A549 (cell line): Measurements from ENCODE around the gene NBPF1.
"Not testable (repeated sequence)": the region's sequence is repeated elsewhere in the genome, so short reads cannot be mapped to it uniquely, and the experiment has no call there.

Source experiments
- CEBPB ChIP-seq, 2 experiments: fragments of >200 bp in 1 of 2; sonication (Bioruptor Twin) in 1 of 2; formaldehyde crosslinking in 1 of 2; IDR thresholded peaks; 2 replicates each; pipeline ENCODE4 v1.6.1; 2012 to 2016
- CHD4 ChIP-seq: fragments of 200-600 bp; sonication (generic); IDR thresholded peaks from 2 replicates; pipeline ENCODE4 v1.6.1; 2016; ENCODE audit warnings: antibody characterized with exemption, mild to moderate bottlenecking, borderline replicate concordance
- CTCF ChIP-seq: fragments of >200 bp; sonication (Bioruptor Twin); formaldehyde crosslinking; IDR thresholded peaks from 3 replicates; pipeline ENCODE4 v1.5.1; 2016
- EP300 ChIP-seq, 2 experiments: fragments of >200 bp; sonication (Bioruptor Twin); formaldehyde crosslinking; IDR thresholded peaks; 2 replicates in 1 of 2; 3 replicates in 1 of 2; pipeline ENCODE4 v1.6.1; 2016 to 2017
- ESRRA ChIP-seq: fragments of 150-350 bp; IDR thresholded peaks from 2 replicates; pipeline ENCODE4 v1.6.1; 2014; ENCODE audit warnings: mild to moderate bottlenecking, low read length, borderline replicate concordance
- GATA3 ChIP-seq: IDR thresholded peaks from 2 replicates; pipeline ENCODE4 v1.6.1; 2012; ENCODE audit warnings: borderline replicate concordance
- HDAC2 ChIP-seq: fragments of 200-600 bp; sonication (generic); IDR thresholded peaks from 2 replicates; pipeline ENCODE4 v1.6.1; 2016
- JUN ChIP-seq, 2 experiments: fragments of >200 bp; sonication (Bioruptor Twin); formaldehyde crosslinking; IDR thresholded peaks; 2 replicates in 1 of 2; 3 replicates in 1 of 2; pipeline ENCODE4 v1.6.1; 2016 to 2017
- MAZ ChIP-seq: fragments of 150-350 bp; IDR thresholded peaks from 2 replicates; pipeline ENCODE4 v1.6.1; 2014; ENCODE audit warnings: antibody characterized with exemption, low read depth, low read length, borderline replicate concordance
- NR3C1 ChIP-seq: fragments of >200 bp; sonication (Bioruptor Twin); formaldehyde crosslinking; IDR thresholded peaks from 3 replicates; pipeline ENCODE4 v1.6.1; 2017
- POLR2A ChIP-seq: IDR thresholded peaks from 2 replicates; pipeline ENCODE4 v1.6.1; 2012; ENCODE audit warnings: mild to moderate bottlenecking, low read length
- SREBF2 ChIP-seq: fragments of 450-650 bp; IDR thresholded peaks from 2 replicates; pipeline ENCODE4 v1.6.1; 2014; ENCODE audit warnings: mild to moderate bottlenecking, moderate library complexity

GRCh38 chr1:16525769-16526168 is 87.6 kb downstream of the NBPF1 start:
- TF ChIP-seq POLR2A; CTCF; CEBPB (IDR thresholded peaks at IDR 0.05); CHD4; SREBF2; GATA3; HDAC2; NR3C1; EP300 (IDR thresholded peaks at IDR 0.05); ESRRA; JUN (IDR thresholded peaks at IDR 0.05); MAZ: not testable (repeated sequence)
